DLD1 (cell line): Measurements from ENCODE around the gene GRM4.

Source experiments
- in situ Hi-C: cut with HindIII; loops from 2 replicates; pipeline ENCODE4 v1.10.0; 2017; ENCODE audit warnings: low sequenced_read_pairs

Gene GRM4

GRCh38 chr6:34143884-34144580 lies 1.9 kb downstream of the GRM4 start:
- in situ Hi-C loops, result loop anchor here (10.0 kb wide), 1 partner anchor 379 kb away; no protein-coding TSS in a partner anchor

- in situ Hi-C loops, result loop anchor here (10.0 kb wide), 1 partner anchor 379 kb away; no protein-coding TSS in a partner anchor
Observed at GRCh38 chr6:34143196-34143883, 2.5 kb downstream of the GRM4 start.

- in situ Hi-C loops, result loop anchor here (10.0 kb wide), 1 partner anchor 378 kb away; no protein-coding TSS in a partner anchor
Observed at GRCh38 chr6:34142061-34142998, 3.6 kb downstream of the GRM4 start.

- in situ Hi-C loops, result loop anchor here (10.0 kb wide), 1 partner anchor 375 kb away; no protein-coding TSS in a partner anchor
Observed at GRCh38 chr6:34140075-34140474, 5.8 kb downstream of the GRM4 start.

- in situ Hi-C loops, result no loop called here
Observed at GRCh38 chr6:34138914-34139510, 6.9 kb downstream of the GRM4 start.

- in situ Hi-C loops, result no loop called here
Observed at GRCh38 chr6:34138191-34138590, 7.7 kb downstream of the GRM4 start.

GRCh38 chr6:34135541-34135940 lies 10.3 kb downstream of the GRM4 start:
- in situ Hi-C loops, result no loop called here

GRCh38 chr6:34132486-34133185 lies 13.3 kb downstream of the GRM4 start:
- in situ Hi-C loops, result no loop called here

GRCh38 chr6:34131326-34132290 lies 14.3 kb downstream of the GRM4 start:
- in situ Hi-C loops, result no loop called here

GRCh38 chr6:34130862-34131261 lies 15.0 kb downstream of the GRM4 start:
- in situ Hi-C loops, result no loop called here

- in situ Hi-C loops, result no loop called here
Observed at GRCh38 chr6:34129753-34130152, 16.1 kb downstream of the GRM4 start.

GRCh38 chr6:34128045-34128444 lies 17.8 kb downstream of the GRM4 start:
- in situ Hi-C loops, result no loop called here

- in situ Hi-C loops, result no loop called here
Observed at GRCh38 chr6:34126419-34126818, 19.5 kb downstream of the GRM4 start.

GRCh38 chr6:34125939-34126338 lies 19.9 kb downstream of the GRM4 start:
- in situ Hi-C loops, result no loop called here

- in situ Hi-C loops, result no loop called here
Observed at GRCh38 chr6:34120953-34121675, 24.8 kb downstream of the GRM4 start.

- in situ Hi-C loops, result no loop called here
Observed at GRCh38 chr6:34115915-34116314, 30.0 kb downstream of the GRM4 start.

- in situ Hi-C loops, result no loop called here
Observed at GRCh38 chr6:34115403-34115795, 30.5 kb downstream of the GRM4 start.

GRCh38 chr6:34114695-34115402 lies 31.0 kb downstream of the GRM4 start:
- in situ Hi-C loops, result no loop called here
